Gastrocnemius medialis (tissue), 4 donors: Measurements from ENCODE around the gene STK11IP. TPM values are rescaled to one million over a fixed set of nuclear protein-coding genes. Genes with fewer than 3 reads are reported as not detected.

Experiments
- ATAC-seq, 2 donors: fragments of 150-250 bp; one replicate each; pipeline ENCODE4 v1.9.1; 2016
- DNase-seq, 2 donors: peaks; one replicate each; pipeline ENCODE4 v3.0.0-alpha.2; 2019
- H3K27ac ChIP-seq, 4 donors: fragments of 200-600 bp; sonication (generic); 1 replicate in 1 of 4; 2 replicates in 3 of 4; pipeline ENCODE4 v1.5.1; 2016 to 2018; ENCODE audit warnings: mild to moderate bottlenecking in 2 of 4, moderate library complexity in 1 of 4
- H3K27me3 ChIP-seq, 3 donors: fragments of 200-600 bp; sonication (generic) in 2 of 3; 1 replicate in 1 of 3; 2 replicates in 2 of 3; pipeline versions ENCODE4 v1.5.1 to v1.6.0; 2016 to 2019; ENCODE audit warnings: mild to moderate bottlenecking in 1 of 3, moderate library complexity in 1 of 3
- H3K36me3 ChIP-seq, 2 donors: fragments of 200-600 bp; sonication (generic) in 1 of 2; one replicate each; pipeline ENCODE4 v1.5.1; 2017 to 2018
- H3K4me1 ChIP-seq, 2 donors: fragments of 200-600 bp; sonication (generic) in 1 of 2; one replicate each; pipeline ENCODE4 v1.5.1; 2016 to 2017; ENCODE audit warnings: mild to moderate bottlenecking in 2 of 2
- H3K4me3 ChIP-seq, 4 donors: fragments of 200-600 bp; sonication (generic) in 3 of 4; 1 replicate in 1 of 4; 2 replicates in 3 of 4; pipeline ENCODE4 v1.5.1; 2016 to 2019; ENCODE audit warnings: mild to moderate bottlenecking in 2 of 4
- H3K9me3 ChIP-seq, 3 donors: fragments of 200-600 bp; sonication (generic) in 2 of 3; 1 replicate in 1 of 3; 2 replicates in 2 of 3; pipeline ENCODE4 v1.5.1; 2016 to 2019
- CTCF ChIP-seq, 5 experiments: fragments of 450-650 bp in 3 of 5; fragments of 200-600 bp in 2 of 5; sonication (generic) in 2 of 5; IDR thresholded peaks in 4 of 5; conservative IDR thresholded peaks in 1 of 5; 1 replicate in 4 of 5; 2 replicates in 1 of 5; pipeline ENCODE4 v1.5.1; 2016 to 2019; ENCODE audit warnings: antibody characterized with exemption in 5 of 5, mild to moderate bottlenecking in 3 of 5, moderate library complexity in 3 of 5
- POLR2A ChIP-seq, 2 donors: fragments of 450-650 bp; IDR thresholded peaks; one replicate each; pipeline ENCODE4 v1.6.1; 2017; ENCODE audit warnings: antibody characterized with exemption in 2 of 2, mild to moderate bottlenecking in 2 of 2, moderate library complexity in 2 of 2
- in situ Hi-C, 4 donors: fragments of 200-750 bp; cut with MboI; loops; one replicate each; pipeline versions ENCODE4 v1.15.0 to v1.8.0; 2017; ENCODE audit warnings: low sequenced_read_pairs in 4 of 4
- intact Hi-C: fragments of 100-400 bp; cut with DNase I; formaldehyde crosslinking; loops from one replicate; pipeline ENCODE4 v1.15.1; 2023; ENCODE audit warnings: low total_unique reads
- total RNA-seq, 4 donors: library from RNA; depleted of rRNA; stranded (reverse); fragments of >200 nt; gene quantifications; one replicate each; pipeline versions ENCODE4 v1.1.0 to v1.2.3, GENCODE V29; 2016

Gene STK11IP
- total RNA-seq, 4 donors from 2014 or later = 5.4 to 7.5 (median 6.5) TPM

- intact Hi-C loops (no loop called here), in situ Hi-C loops (no loop called here)
- ATAC-seq (no peak), DNase-seq (no peak)
- Histone ChIP-seq H3K9me3 (no peaks in the 10 kb centered on the region), H3K27ac (no peak overlapping the region), H3K36me3 (no peaks in the 10 kb centered on the region), H3K4me1 (peaks cover 3 to 4% of the 10 kb centered on the region in 2 donors), H3K27me3 (no peaks in the 10 kb centered on the region), H3K4me3 (no peak overlapping the region)
- TF ChIP-seq POLR2A (IDR thresholded peaks at IDR 0.05) = no peak
- no peak for TF ChIP-seq CTCF (IDR thresholded peaks at IDR 0.05 in 4 of 5, conservative IDR thresholded peaks at IDR 0.05 in 1 of 5)
These were observed 32.5 kb downstream of the STK11IP start for GRCh38 chr2:219629976-219630695.

GRCh38 chr2:219630770-219631405, 33.2 kb downstream of the STK11IP start:
- Histone ChIP-seq H3K27me3 (no peaks in the 10 kb centered on the region), H3K9me3 (no peaks in the 10 kb centered on the region), H3K27ac (no peak overlapping the region), H3K36me3 (no peaks in the 10 kb centered on the region), H3K4me1 (peaks cover 3 to 4% of the 10 kb centered on the region in 2 donors), H3K4me3 (no peak overlapping the region)
- TF ChIP-seq POLR2A (IDR thresholded peaks at IDR 0.05) (no peak), CTCF (IDR thresholded peaks at IDR 0.05 in 4 of 5, conservative IDR thresholded peaks at IDR 0.05 in 1 of 5) (no peak)
- ATAC-seq (no peak), DNase-seq (no peak)
- in situ Hi-C loops (no loop called here), intact Hi-C loops (no loop called here)

- no peaks in the 10 kb centered on the region for H3K9me3 ChIP-seq
- intact Hi-C loops (no loop called here), in situ Hi-C loops (no loop called here)
- no peak overlapping the region for H3K27ac ChIP-seq
- no peaks in the 10 kb centered on the region for H3K27me3 ChIP-seq
- ATAC-seq (no peak), DNase-seq (no peak)
- peaks cover 3 to 4% of the 10 kb centered on the region in 2 donors for H3K4me1 ChIP-seq
- TF ChIP-seq POLR2A (IDR thresholded peaks at IDR 0.05) = no peak
- no peak for TF ChIP-seq CTCF (IDR thresholded peaks at IDR 0.05 in 4 of 5, conservative IDR thresholded peaks at IDR 0.05 in 1 of 5)
- no peaks in the 10 kb centered on the region for H3K36me3 ChIP-seq
- H3K4me3 ChIP-seq = no peak overlapping the region
These were observed 33.8 kb downstream of the STK11IP start for GRCh38 chr2:219631406-219631891.

GRCh38 chr2:219631904-219632759, 34.5 kb downstream of the STK11IP start:
- TF ChIP-seq CTCF (IDR thresholded peaks at IDR 0.05 in 4 of 5, conservative IDR thresholded peaks at IDR 0.05 in 1 of 5) (no peak), POLR2A (IDR thresholded peaks at IDR 0.05) (no peak)
- intact Hi-C loops = no loop called here
- H3K27me3 ChIP-seq = no peaks in the 10 kb centered on the region
- H3K9me3 ChIP-seq = no peaks in the 10 kb centered on the region
- no peak overlapping the region for H3K4me3 ChIP-seq
- in situ Hi-C loops = no loop called here
- no peak for ATAC-seq
- peaks cover 3 to 4% of the 10 kb centered on the region in 2 donors for H3K4me1 ChIP-seq
- no peak for DNase-seq
- H3K27ac ChIP-seq = no peak overlapping the region
- H3K36me3 ChIP-seq = no peaks in the 10 kb centered on the region
